ENCODE measurements around the gene TMEM97. TPM values are rescaled to one million over a fixed set of nuclear protein-coding genes. Genes with fewer than 3 reads are reported as not detected.

TMEM97 gene
- total and polyA plus RNA-seq, 5 experiments from 2014 or later, result 5.9 to 10.1 (median 7.1) TPM

DNA sequence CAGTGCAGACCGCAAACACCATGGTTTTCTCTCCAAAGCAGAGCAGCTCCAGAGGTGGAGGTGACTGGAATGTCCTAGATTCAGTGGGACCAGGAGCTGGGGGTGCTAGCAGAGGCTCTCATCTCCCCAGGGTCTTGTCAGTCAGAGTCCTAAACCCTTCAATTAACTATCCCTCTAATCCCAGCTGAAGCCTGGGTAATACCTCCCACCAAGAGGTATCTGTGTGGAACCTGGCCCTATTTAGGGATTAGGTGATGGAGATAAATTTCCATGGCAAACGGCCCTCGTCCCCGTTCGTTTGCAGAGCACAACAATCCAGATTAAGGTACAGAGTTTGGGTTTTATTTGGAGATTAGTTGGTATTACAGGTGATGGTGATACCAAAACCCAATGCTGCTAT lies 44.2 kb downstream of the TMEM97 start:
- POLR2A ChIA-PET, result no interaction called here
- DNase-seq, result no peak
- Mint-ChIP-seq H3K27ac (no peak overlapping the region), H3K9me3 (no peaks in the 10 kb centered on the region), H3K4me3 (no peak overlapping the region), H3K36me3 (peaks cover 0 to 44% (median 14%) of the 10 kb centered on the region in 3 donors), H3K4me1 (peaks cover 3 to 11% (median 5%) of the 10 kb centered on the region in 4 donors), H3K27me3 (no peaks in the 10 kb centered on the region)
- no peak for ATAC-seq

- H3K4me1 Mint-ChIP-seq, result peaks cover 0 to 3% (median 1%) of the 10 kb centered on the region in 4 donors
- peaks cover 0 to 44% (median 14%) of the 10 kb centered on the region in 3 donors for H3K36me3 Mint-ChIP-seq
- ATAC-seq, result no peak
- POLR2A ChIA-PET, result no interaction called here
- no peaks in the 10 kb centered on the region for H3K27me3 Mint-ChIP-seq
- no peaks in the 10 kb centered on the region for H3K9me3 Mint-ChIP-seq
- H3K4me3 Mint-ChIP-seq, result no peak overlapping the region
- peak in 1 of 10 donors; percentile 34 for DNase-seq
- H3K27ac Mint-ChIP-seq, result peak overlapping the region in 1 of 10 donors; percentile 11
Observed at GRCh38 chr17:28363776-28364650, 45.0 kb downstream of the TMEM97 start.

- ATAC-seq (no peak), DNase-seq (peak in 1 of 10 donors; percentile 61)
- peaks cover 0 to 2% (median 0%) of the 10 kb centered on the region in 4 donors for H3K4me1 Mint-ChIP-seq
- no peaks in the 10 kb centered on the region for H3K9me3 Mint-ChIP-seq
- H3K36me3 Mint-ChIP-seq, result peaks cover 0 to 38% (median 11%) of the 10 kb centered on the region in 3 donors
- POLR2A ChIA-PET, result no interaction called here
- H3K4me3 Mint-ChIP-seq, result no peak within 1 kb of the TSS
- peak within 1 kb of the TSS in 1 of 10 donors; percentile 11 for H3K27ac Mint-ChIP-seq
- H3K27me3 Mint-ChIP-seq, result no peaks in the 10 kb centered on the region
Observed at GRCh38 chr17:28364665-28365363, 45.8 kb downstream of the TMEM97 start, which contains the start of gene SEBOX. SEBOX (minus strand) TSS chr17:28365199; CDS start chr17:28365151, 48 bp downstream.

DNA sequence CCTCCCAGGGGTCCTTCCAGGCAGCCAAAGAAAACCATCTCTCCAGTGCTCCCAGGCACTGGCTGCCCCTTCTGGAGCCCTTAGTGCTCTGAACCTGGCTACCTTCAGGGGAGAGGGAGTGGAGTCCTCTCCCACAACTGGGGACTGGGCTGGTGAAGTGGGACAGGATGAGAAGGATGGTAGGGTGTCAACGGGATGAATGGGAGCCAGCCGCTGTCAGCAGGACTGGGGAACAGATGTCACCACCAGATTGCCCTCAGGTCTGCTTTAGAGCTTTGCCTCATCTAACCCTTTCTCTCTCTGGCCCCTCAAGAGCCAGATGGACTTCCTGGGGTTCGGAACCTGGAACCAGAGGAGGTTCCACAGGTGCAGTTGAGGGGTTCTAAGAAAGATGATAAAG lies 46.5 kb downstream of the TMEM97 start:
- H3K27me3 Mint-ChIP-seq, result no peaks in the 10 kb centered on the region
- H3K4me3 Mint-ChIP-seq, result no peak overlapping the region
- POLR2A ChIA-PET, result interaction anchor here (0.7 kb wide), 1 partner anchor 15 kb away, joined by 3 read pairs; no protein-coding TSS in a partner anchor
- no peaks in the 10 kb centered on the region for H3K9me3 Mint-ChIP-seq
- peaks cover 0 to 31% (median 8%) of the 10 kb centered on the region in 3 donors for H3K36me3 Mint-ChIP-seq
- no peak for ATAC-seq
- peaks cover 0 to 2% (median 1%) of the 10 kb centered on the region in 4 donors for H3K4me1 Mint-ChIP-seq
- no peak overlapping the region for H3K27ac Mint-ChIP-seq
- peak in 1 of 10 donors; percentile 36 for DNase-seq

- ATAC-seq (no peak), DNase-seq (peak in 1 of 10 donors; percentile 48)
- peak overlapping the region in 2 of 10 donors; percentile 37 to 65 for H3K27ac Mint-ChIP-seq
- H3K36me3 Mint-ChIP-seq, result peaks cover 0 to 22% (median 4%) of the 10 kb centered on the region in 3 donors
- no peaks in the 10 kb centered on the region for H3K27me3 Mint-ChIP-seq
- POLR2A ChIA-PET, result interaction anchor here (2.4 kb wide), 1 partner anchor 9 kb away, joined by 11 read pairs; the partner anchor contains the start of gene POLDIP2
- H3K4me3 Mint-ChIP-seq, result no peak overlapping the region
- peaks cover 5 to 9% (median 6%) of the 10 kb centered on the region in 4 donors for H3K4me1 Mint-ChIP-seq
- H3K9me3 Mint-ChIP-seq, result no peaks in the 10 kb centered on the region
Observed at GRCh38 chr17:28366605-28367004, 47.6 kb downstream of the TMEM97 start.

GRCh38 chr17:28367641-28368305 lies 48.8 kb downstream of the TMEM97 start:
- Mint-ChIP-seq H3K27me3 (no peaks in the 10 kb centered on the region), H3K4me3 (no peak overlapping the region), H3K4me1 (peaks cover 6 to 13% (median 13%) of the 10 kb centered on the region in 4 donors), H3K36me3 (peaks cover 0 to 10% (median 0%) of the 10 kb centered on the region in 3 donors), H3K27ac (peak overlapping the region in 2 of 10 donors; percentile 31 to 59), H3K9me3 (no peaks in the 10 kb centered on the region)
- DNase-seq, result peak in 1 of 10 donors; percentile 30
- POLR2A ChIA-PET, result interaction anchor here (2.4 kb wide), 1 partner anchor 10 kb away, joined by 11 read pairs; the partner anchor contains the start of gene POLDIP2
- no peak for ATAC-seq

DNA sequence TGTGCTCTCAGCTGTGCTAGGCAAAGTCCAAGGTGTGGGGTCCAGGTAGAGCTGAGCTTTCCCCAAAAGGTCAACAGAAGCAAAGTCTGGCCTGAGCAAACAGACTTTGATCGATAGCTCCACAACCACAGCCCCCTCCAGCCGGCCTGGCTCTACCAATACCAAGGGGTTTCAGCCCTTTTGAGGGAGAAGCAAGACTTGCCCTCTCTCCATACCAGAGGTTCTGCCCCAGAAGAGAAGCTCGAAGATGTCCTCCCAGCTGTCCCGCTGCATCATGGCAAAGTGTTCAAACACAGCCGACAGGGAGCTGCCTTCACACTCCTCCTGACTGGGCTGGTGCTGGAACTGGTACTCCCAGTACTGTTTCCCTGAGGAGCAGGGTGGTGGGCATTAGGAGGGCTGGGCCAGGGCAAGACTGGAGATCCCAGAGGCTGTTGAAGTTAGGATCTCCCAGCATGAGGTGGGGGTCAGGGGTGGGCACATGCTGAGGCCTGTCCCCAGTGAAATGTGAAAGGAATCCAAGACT lies 49.4 kb downstream of the TMEM97 start:
- ATAC-seq (no peak), DNase-seq (no peak)
- Mint-ChIP-seq H3K27me3 (no peaks in the 10 kb centered on the region), H3K4me1 (peaks cover 7 to 19% (median 18%) of the 10 kb centered on the region in 4 donors), H3K36me3 (peaks cover 0 to 5% (median 0%) of the 10 kb centered on the region in 3 donors), H3K4me3 (no peak overlapping the region), H3K27ac (peak overlapping the region in 4 of 10 donors; percentile 9 to 56 (median 22)), H3K9me3 (no peaks in the 10 kb centered on the region)
- POLR2A ChIA-PET, result interaction anchor here (2.3 to 2.4 kb wide), 2 partner anchors 10 to 16 kb away, joined by 7 to 11 read pairs; partner anchors contain the start of gene POLDIP2

DNA sequence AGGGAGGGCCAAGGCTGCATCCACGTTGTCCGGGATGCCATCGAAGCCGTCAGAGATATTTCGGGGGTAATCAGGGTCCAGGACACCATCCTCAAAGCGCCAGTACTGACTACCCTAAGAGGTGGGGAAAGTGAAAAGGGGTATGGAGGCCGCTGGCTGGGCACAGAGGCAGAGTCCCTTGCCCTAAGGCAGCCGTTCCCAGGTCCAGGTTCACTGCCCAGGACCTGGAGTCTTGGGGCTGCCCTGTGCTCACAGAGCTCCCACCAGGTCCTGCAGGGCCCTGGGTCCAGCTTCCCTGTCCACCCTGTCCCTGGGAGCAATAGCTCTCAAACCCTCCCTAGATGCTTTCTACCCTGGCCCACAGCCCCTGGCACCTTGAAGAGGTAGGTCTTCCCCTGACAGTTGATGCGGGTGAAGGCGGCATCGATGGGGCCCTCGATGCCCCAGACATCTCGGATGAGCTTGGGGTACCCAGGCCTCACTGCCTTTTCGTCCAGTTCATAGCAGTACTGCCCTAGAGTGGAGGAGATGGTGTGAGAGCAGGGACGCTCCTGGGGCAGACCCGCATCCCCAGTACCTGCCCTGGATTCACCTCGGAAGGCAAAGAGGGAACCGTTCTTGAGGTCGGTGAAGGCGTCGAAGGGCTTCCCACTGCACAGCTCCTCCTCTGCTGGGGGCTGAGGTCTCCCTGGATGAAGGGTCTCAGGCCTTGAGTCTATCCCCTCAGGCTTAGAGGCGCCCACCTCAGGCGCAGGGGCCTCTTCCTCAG lies 50.1 kb downstream of the TMEM97 start:
- Mint-ChIP-seq H3K4me1 (peaks cover 9 to 23% (median 22%) of the 10 kb centered on the region in 4 donors), H3K9me3 (no peaks in the 10 kb centered on the region), H3K4me3 (peak overlapping the region in 1 of 10 donors; percentile 18), H3K36me3 (peaks cover 0 to 2% (median 0%) of the 10 kb centered on the region in 3 donors), H3K27me3 (no peaks in the 10 kb centered on the region), H3K27ac (peak overlapping the region in 4 of 10 donors; percentile 20 to 98 (median 46))
- POLR2A ChIA-PET, result interaction anchor here (2.3 to 4.9 kb wide), 2 partner anchors 12 to 15 kb away, joined by 7 to 29 read pairs; partner anchors contain the start of gene POLDIP2
- ATAC-seq, result no peak
- no peak for DNase-seq

DNA sequence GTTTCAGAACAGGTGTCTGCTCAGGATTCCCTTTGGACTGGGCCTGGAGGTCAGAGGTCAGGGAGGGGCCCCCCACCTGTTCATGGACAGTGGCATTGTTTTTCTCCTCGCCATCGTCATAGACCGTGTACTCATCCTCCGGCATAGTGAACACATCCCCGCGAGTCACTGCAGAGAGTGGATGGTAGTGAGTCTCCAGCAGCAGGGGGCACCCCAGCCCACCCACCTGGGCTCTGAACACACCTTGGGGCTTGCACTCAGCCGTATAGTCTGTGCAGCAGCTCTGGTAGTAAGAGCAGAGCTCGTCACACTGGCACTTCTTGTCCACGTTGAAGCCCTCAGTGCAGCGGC lies 50.7 kb downstream of the TMEM97 start:
- Mint-ChIP-seq H3K4me3 (peak overlapping the region in 6 of 10 donors; percentile 23 to 99 (median 71)), H3K9me3 (no peaks in the 10 kb centered on the region), H3K27me3 (no peaks in the 10 kb centered on the region), H3K4me1 (peaks cover 9 to 23% (median 22%) of the 10 kb centered on the region in 4 donors), H3K36me3 (peaks cover 0 to 2% (median 0%) of the 10 kb centered on the region in 3 donors), H3K27ac (peak overlapping the region in 8 of 10 donors; percentile 25 to 98 (median 84))
- ATAC-seq (peak in 1 of 2 donors; percentile 8), DNase-seq (no peak)
- POLR2A ChIA-PET, result interaction anchor here (2.3 to 4.9 kb wide), 3 partner anchors 12 to 34 kb away, joined by 7 to 29 read pairs (median 12); partner anchors contain the start of genes IFT20, POLDIP2 and TNFAIP1

DNA sequence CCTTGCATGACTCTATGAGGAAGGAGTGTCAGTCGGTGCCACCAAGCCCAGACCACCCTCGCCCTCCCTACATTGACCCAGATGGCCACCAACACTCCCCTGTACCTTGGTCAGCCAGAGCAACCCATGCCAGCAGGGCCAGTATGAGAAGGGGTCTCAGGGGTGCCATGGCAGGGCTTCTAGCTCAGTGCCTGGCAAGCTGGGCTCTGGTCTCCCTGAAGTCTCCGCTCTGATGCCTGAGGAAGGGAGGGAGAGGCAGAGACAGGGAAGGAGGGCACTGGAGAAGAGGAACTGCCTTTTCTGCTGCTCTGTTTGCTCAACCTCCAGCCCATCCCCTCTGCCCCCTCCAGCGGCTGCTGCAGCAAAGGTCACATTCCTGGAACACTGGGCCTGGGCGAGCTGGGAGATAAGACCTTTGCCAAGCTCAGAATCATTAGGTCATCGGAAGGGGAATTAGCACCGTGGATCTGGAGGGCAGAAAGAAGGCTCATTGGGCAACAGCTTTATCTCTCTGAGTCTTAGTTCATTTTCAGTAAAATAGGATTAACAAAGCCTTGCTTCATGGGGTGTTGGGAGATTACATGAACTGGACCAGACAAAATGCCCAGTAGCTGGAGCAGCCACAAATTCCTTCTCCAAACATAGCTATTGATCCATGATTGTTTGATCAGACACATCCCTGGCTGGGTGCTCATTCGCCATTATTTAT lies 51.2 kb downstream of the TMEM97 start, which contains the start of gene VTN:
Gene VTN, minus strand, starts transcription at position 273 of the 709 bp plus-strand sequence. Its CDS starts 104 bp downstream, at position 169.
- peak within 1 kb of the TSS; percentile 87 to 98 (median 96) for H3K27ac Mint-ChIP-seq
- POLR2A ChIA-PET, result interaction anchor here (2.3 to 4.9 kb wide), 3 partner anchors 13 to 34 kb away, joined by 7 to 29 read pairs (median 12); partner anchors contain the start of genes IFT20, POLDIP2 and TNFAIP1
- H3K27me3 Mint-ChIP-seq, result no peaks in the 10 kb centered on the region
- ATAC-seq (no peak), DNase-seq (no peak)
- H3K9me3 Mint-ChIP-seq, result no peaks in the 10 kb centered on the region
- peaks cover 12 to 25% (median 23%) of the 10 kb centered on the region in 4 donors for H3K4me1 Mint-ChIP-seq
- H3K4me3 Mint-ChIP-seq, result peak within 1 kb of the TSS; percentile 86 to 99 (median 96)
- peaks cover 0 to 4% (median 3%) of the 10 kb centered on the region in 3 donors for H3K36me3 Mint-ChIP-seq
